GM18951 (cell line): ENCODE results near the gene PRDM12.

Source experiments
- POLR2A ChIP-seq: IDR thresholded peaks from 4 replicates; pipeline ENCODE4 v1.6.1; 2011; ENCODE audit warnings: mild to moderate bottlenecking; ENCODE audit not compliant: insufficient read length, insufficient read depth; ENCODE audit errors: extremely low read depth
- in situ Hi-C: fragments of 300-500 bp; cut with MboI; formaldehyde crosslinking; loops from one replicate; pipeline ENCODE4 v1.12.0; 2022; ENCODE audit warnings: low sequenced_read_pairs, mixed read lengths, inconsistent platforms; ENCODE audit not compliant: unreplicated experiment

The PRDM12 gene

DNA sequence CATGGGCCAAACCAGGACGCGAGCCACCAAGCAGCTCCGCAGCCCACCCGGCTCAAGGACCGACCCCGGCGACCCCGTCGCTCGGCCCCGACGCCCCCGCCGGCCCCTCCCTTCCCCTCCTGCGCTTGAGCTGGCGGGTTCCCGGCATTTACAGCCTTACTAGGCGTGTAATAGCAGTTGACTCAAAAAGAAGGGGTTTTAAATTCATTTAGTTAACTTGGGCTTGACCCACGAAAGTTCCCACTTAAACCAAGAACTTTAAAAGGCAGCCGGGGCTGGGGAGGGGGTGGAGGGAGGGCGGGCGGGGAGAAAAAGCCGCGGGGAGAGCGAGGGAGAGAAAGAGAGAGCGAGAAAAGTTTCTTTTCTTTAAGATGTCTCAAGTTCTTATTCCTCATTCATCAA lies 636 bp downstream of the PRDM12 start:
- TF ChIP-seq POLR2A = no peak
- in situ Hi-C loops = no loop called here

- TF ChIP-seq POLR2A = no peak
- in situ Hi-C loops = no loop called here
Observed at GRCh38 chr9:130665431-130666392, 1.3 kb downstream of the PRDM12 start.

DNA sequence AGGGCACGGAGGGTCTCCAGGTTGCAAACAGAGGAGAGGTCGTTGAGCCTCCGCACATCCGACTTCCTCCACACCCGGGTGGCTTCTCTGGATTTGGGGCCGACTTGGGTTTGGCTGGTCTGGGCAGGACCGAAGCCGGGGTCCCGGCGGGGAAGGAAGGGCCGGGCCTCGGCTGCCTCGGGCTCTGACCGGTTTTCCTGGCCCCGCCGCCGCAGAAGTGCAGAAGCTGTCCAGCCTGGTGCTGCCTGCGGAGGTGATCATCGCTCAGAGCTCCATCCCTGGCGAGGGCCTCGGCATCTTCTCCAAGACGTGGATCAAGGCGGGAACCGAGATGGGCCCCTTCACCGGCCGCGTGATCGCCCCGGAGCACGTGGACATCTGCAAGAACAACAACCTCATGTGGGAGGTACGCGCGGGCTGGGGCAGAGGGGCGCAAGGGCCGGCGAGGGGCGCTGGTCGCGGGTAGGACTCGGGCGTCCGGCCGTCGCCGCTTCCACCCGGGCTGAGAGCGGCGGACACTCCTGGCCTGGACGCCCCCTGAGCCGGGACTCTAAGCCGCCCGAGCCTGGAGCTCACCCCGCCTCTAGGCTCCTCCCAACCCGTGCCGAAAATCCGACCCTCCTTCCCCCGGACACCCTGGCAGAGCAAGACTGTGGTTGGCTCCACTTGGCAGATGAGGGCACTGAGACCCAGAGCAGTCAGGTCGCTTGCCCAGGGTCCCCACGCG lies 2.2 kb downstream of the PRDM12 start:
- in situ Hi-C loops = no loop called here
- TF ChIP-seq POLR2A = no peak

DNA sequence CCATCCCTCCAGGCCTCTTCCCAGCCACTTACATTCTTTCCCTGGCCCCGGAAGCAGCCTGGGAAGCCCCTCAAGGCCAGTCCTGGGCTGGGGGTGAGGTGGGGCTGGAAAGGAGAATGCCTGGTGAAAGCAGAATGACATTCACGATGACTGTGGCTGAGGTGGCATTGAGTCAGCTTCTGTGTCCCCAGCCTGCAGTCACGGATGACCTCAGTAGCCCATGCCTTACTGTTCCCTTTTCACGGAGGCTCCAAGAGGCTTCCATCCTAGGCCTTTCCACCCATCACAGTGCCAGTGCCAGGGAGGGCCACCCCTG lies 2.7 kb downstream of the PRDM12 start:
- TF ChIP-seq POLR2A = no peak
- in situ Hi-C loops = no loop called here

- in situ Hi-C loops = no loop called here
- TF ChIP-seq POLR2A = no peak
Observed at GRCh38 chr9:130668196-130668595, 3.8 kb downstream of the PRDM12 start.

DNA sequence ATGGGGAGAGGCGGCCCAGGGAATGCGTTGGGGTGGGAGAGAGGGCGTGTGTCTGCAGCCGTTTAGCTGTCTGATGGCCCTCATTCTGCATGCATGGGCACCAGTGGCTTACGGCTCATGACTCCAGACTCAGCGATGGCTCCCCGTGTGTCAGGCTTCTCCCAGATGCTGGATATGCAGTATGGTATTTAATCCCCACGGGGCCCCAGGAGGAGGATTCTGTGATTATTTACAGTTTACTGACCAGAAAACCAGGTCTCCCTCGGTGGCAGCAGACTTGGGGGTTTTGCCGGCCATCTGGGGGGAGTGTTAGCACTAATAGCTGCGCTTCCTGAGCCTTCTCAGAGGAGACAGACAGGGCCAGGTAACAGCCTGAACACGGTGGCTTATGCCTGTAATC lies 4.3 kb downstream of the PRDM12 start:
- TF ChIP-seq POLR2A = no peak
- in situ Hi-C loops = no loop called here

DNA sequence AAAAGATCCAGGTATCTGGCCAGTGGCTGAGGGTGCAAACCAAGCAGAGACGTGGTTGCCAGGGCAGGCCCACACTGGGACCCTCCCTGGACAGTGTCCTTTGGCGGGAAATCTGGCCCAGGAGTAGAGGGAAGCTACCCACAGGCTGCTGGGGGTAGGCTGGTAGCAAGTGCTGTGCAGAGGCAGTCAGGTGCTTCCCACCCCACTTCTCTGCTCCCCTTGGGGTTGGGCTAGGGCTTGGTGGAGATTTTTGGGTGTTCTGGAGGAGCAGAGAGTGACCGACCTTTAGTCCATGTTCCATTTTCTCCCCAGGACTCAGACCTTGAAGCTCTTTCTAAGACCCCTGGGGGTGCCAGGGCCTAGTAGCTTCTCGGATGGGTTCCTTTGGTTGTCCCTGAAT lies 5.6 kb downstream of the PRDM12 start:
- in situ Hi-C loops = loop anchor here (10.0 kb wide), 1 partner anchor 205 kb away; no protein-coding TSS in a partner anchor
- TF ChIP-seq POLR2A = no peak

GRCh38 chr9:130670644-130671043 lies 6.2 kb downstream of the PRDM12 start:
- in situ Hi-C loops = loop anchor here (10.0 kb wide), 1 partner anchor 206 kb away; no protein-coding TSS in a partner anchor

GRCh38 chr9:130672466-130672865 lies 8.1 kb downstream of the PRDM12 start:
- no peak for TF ChIP-seq POLR2A
- in situ Hi-C loops = loop anchor here (10.0 kb wide), 1 partner anchor 208 kb away; no protein-coding TSS in a partner anchor

More at GRCh38 chr9:130670644-130671043, 6.2 kb downstream of the PRDM12 start:
- TF ChIP-seq POLR2A = no peak

GRCh38 chr9:130672933-130673615 lies 8.7 kb downstream of the PRDM12 start:
- in situ Hi-C loops = loop anchor here (10.0 kb wide), 1 partner anchor 208 kb away; no protein-coding TSS in a partner anchor
- no peak for TF ChIP-seq POLR2A

DNA sequence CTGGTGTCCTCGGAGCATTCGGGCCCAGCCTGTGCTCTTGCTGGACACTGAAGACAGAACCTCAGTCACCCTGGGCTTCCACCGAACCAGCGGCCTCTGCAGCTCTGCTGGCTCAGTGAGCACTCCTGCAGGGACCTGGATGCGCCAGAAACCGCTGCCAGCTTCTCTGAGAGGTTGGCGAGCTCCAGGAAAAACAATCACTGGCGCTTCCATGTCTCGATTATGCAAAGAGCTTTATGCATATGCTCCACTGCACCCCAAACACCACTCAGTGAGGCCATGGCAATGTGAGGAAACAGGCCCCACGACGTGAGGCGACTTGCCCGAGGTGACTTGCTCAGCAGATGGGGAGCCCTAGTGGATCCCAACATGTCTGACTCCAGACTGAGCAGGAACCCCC lies 11.0 kb downstream of the PRDM12 start:
- in situ Hi-C loops = loop anchor here (10.0 kb wide), 1 partner anchor 211 kb away; no protein-coding TSS in a partner anchor
- no peak for TF ChIP-seq POLR2A

- in situ Hi-C loops = loop anchor here (10.0 kb wide), 1 partner anchor 212 kb away; no protein-coding TSS in a partner anchor
- no peak for TF ChIP-seq POLR2A
Observed at GRCh38 chr9:130677252-130677651, 12.9 kb downstream of the PRDM12 start.

GRCh38 chr9:130680836-130681768 lies 16.7 kb downstream of the PRDM12 start:
- in situ Hi-C loops = no loop called here
- peak; percentile 22 for TF ChIP-seq POLR2A
